ENCODE measurements around the gene HIC1. TPM values are rescaled to one million over a fixed set of nuclear protein-coding genes. Genes with fewer than 3 reads are reported as not detected.

The HIC1 gene
- total and polyA plus RNA-seq, 2 of the 4 experiments (the other 2 are of a cell fraction) = 10.4 to 23.0 TPM

GRCh38 chr17:2076087-2076984, 21.4 kb downstream of the HIC1 start (continued):
- TF ChIP-seq ELK1 (IDR thresholded peaks at IDR 0.05; ENCODE audit: borderline replicate concordance, low read depth, low read length) (no peak), NFE2L2 (IDR thresholded peaks at IDR 0.05; ENCODE audit: low read depth, low read length) (no peak)

GRCh38 chr17:2077040-2077439, 22.1 kb downstream of the HIC1 start:
- peaks cover 21% of the 10 kb centered on the region for H3K9me1 ChIP-seq (ENCODE audit: insufficient read depth, low read length)
- TF ChIP-seq SMC3 (IDR thresholded peaks at IDR 0.05; ENCODE audit: low read depth, low read length) (no peak), FOS (IDR thresholded peaks at IDR 0.05; ENCODE audit: low read depth, low read length) (no peak)
- ATAC-seq (ENCODE audit: low read depth) = no peak
- CTCF ChIA-PET = interaction anchor here (0.6 to 0.9 kb wide), 3 partner anchors 168 to 344 kb away, joined by 3 read pairs; no protein-coding TSS in a partner anchor
- H3K23ac ChIP-seq (ENCODE audit: low read depth, low read length) = peak overlapping the region; percentile 82
- 70% methylated on average over 5 of the region's 8 CpGs; no CpG with 5 or more reads in 1 of the 2 experiments for WGBS, 2 experiments (ENCODE audit: extremely low coverage in 2 of 2, insufficient read length in 1 of 2)
- peak overlapping the region; percentile 49 for H4K5ac ChIP-seq (ENCODE audit: low read depth, low read length)
- H3K27ac ChIP-seq (ENCODE audit: insufficient read depth, low read length) = peak overlapping the region; percentile 56; the same call in 1 of the 2 replicates
- peaks cover 0 to 44% of the 10 kb centered on the region in 2 experiments for H3K79me1 ChIP-seq (ENCODE audit: low read depth in 1 of 2, low read length in 2 of 2)
- peak overlapping the region; percentile 71 for H2BK5ac ChIP-seq (ENCODE audit: low read depth, low read length, poor library complexity, severe bottlenecking)
- intact Hi-C loops (cut with micrococcal nuclease) = no loop called here
- H3K36me3 ChIP-seq (ENCODE audit: control insufficient read depth, insufficient read depth, low read length) = peaks cover 31% of the 10 kb centered on the region
- H2AK9ac ChIP-seq (replicated peaks; ENCODE audit: low read depth, low read length, poor library complexity) = peak overlapping the region; percentile 35
- peak overlapping the region; percentile 46 for H2AFZ ChIP-seq (replicated peaks; ENCODE audit: low read length, poor library complexity)
- in situ Hi-C loops (cut with MboI; ENCODE audit: low sequenced_read_pairs) = no loop called here
- H3K4me1 ChIP-seq (ENCODE audit: control insufficient read depth, insufficient read depth, low read length) = peaks cover 23% of the 10 kb centered on the region
- H3K9me3 ChIP-seq (ENCODE audit: control insufficient read depth, insufficient read depth, low read length) = no peaks in the 10 kb centered on the region
- H3K18ac ChIP-seq (ENCODE audit: low read depth, low read length) = peak overlapping the region; percentile 33
- peak overlapping the region; percentile 15; the same call in 1 of the 2 replicates for H3K9ac ChIP-seq (ENCODE audit: low read depth, low read length)
- dilution Hi-C loops (cut with HindIII; ENCODE audit: low sequenced_read_pairs, unreplicated experiment) = no loop called here
- peak overlapping the region; percentile 86 to 91; a peak in 3 of 4 replicates for H4K8ac ChIP-seq (ENCODE audit: low read depth in 2 of 2, low read length in 2 of 2)
- H2BK20ac ChIP-seq (ENCODE audit: low read depth, low read length) = peak overlapping the region; percentile 50
- H3K14ac ChIP-seq (replicated peaks; ENCODE audit: low read depth, low read length) = peak overlapping the region; percentile 93
- POLR2A ChIA-PET (ENCODE audit: unreplicated experiment) = no interaction called here
- peak overlapping the region; percentile 96 for H2AK5ac ChIP-seq (ENCODE audit: low read depth, low read length)
- H3K4ac ChIP-seq (ENCODE audit: low read depth, low read length) = peak overlapping the region; percentile 90
- H4K91ac ChIP-seq (ENCODE audit: insufficient read depth, low read depth, low read length) = peak overlapping the region; percentile 67
- no peak for DNase-seq
- no peak overlapping the region for H3K56ac ChIP-seq (ENCODE audit: extremely low read depth, insufficient read depth, low read length)
- H3K4me3 ChIP-seq (ENCODE audit: insufficient read depth, low read depth, low read length) = no peak overlapping the region
- no TSS peak for BruUV-seq (replicated peaks)
- peak overlapping the region; percentile 41; the same call in 1 of the 3 replicates for H2BK15ac ChIP-seq (ENCODE audit: low read depth, low read length)
- no peak overlapping the region for H3K4me2 ChIP-seq (ENCODE audit: low read depth, low read length)
- no peaks in the 10 kb centered on the region for H3K27me3 ChIP-seq (ENCODE audit: control insufficient read depth, insufficient read depth, low read length)
- H2BK120ac ChIP-seq (ENCODE audit: low read depth, low read length) = peak overlapping the region; percentile 91
- no peaks in the 10 kb centered on the region for H4K20me1 ChIP-seq (ENCODE audit: insufficient read depth, low read length)
